SK-N-SH (cell line): Measurements from ENCODE around the gene SCT. TPM values are rescaled to one million over a fixed set of nuclear protein-coding genes. Genes with fewer than 3 reads are reported as not detected.

Experiments
- CTCF ChIA-PET: fragments of 300-600, 350-600 bp; formaldehyde crosslinking; extraction: SDS; loops from one replicate; lab custom pipeline; 2021; lab: Yijun Ruan, JAX
- POLR2A ChIA-PET: fragments of 350-600 bp; sonication (Branson Sonifier 250); formaldehyde crosslinking; extraction: SDS; loops from one replicate; lab custom pipeline; 2020; ENCODE audit warnings: antibody characterized with exemption, inconsistent platforms; lab: Yijun Ruan, JAX
- DNase-seq: peaks from one replicate; pipeline ENCODE4 v3.0.0; 2012
- H2AFZ ChIP-seq: fragments of 200-600 bp; sonication (generic); 2 replicates; pipeline ENCODE4 v1.8.1; 2016; ENCODE audit warnings: antibody characterized with exemption, mild to moderate bottlenecking, low read depth
- H3F3A ChIP-seq: fragments of 200-600 bp; sonication (generic); replicated peaks from 2 replicates; pipeline ENCODE3; 2016; ENCODE audit warnings: antibody characterized with exemption, mild to moderate bottlenecking; ENCODE audit not compliant: insufficient read depth
- H3K27ac ChIP-seq, 2 experiments: fragments of 200-500 bp in 1 of 2; fragments of 200-600 bp in 1 of 2; sonication (Bioruptor generic) in 1 of 2; sonication (generic), shearing (Covaris generic) in 1 of 2; 2 replicates each; pipeline versions ENCODE4 v1.5.1 to v1.6.1; 2014 to 2016; ENCODE audit warnings: low read depth in 2 of 2, inconsistent platforms in 1 of 2, low read length in 1 of 2, mild to moderate bottlenecking in 1 of 2, mixed read lengths in 1 of 2
- H3K27me3 ChIP-seq: fragments of 200-600 bp; sonication (generic), shearing (Covaris generic); 2 replicates; pipeline ENCODE4 v1.6.1; 2016; ENCODE audit warnings: mixed run types; ENCODE audit not compliant: insufficient read depth
- H3K36me3 ChIP-seq, 2 experiments: fragments of 200-500 bp in 1 of 2; fragments of 200-600 bp in 1 of 2; sonication (Bioruptor generic) in 1 of 2; sonication (generic) in 1 of 2; replicated peaks in 1 of 2; 2 replicates each; pipeline versions ENCODE3 to v1.5.1; 2014 to 2016; ENCODE audit warnings: low read length in 1 of 2, mild to moderate bottlenecking in 1 of 2; ENCODE audit not compliant: insufficient read depth in 2 of 2, control insufficient read depth in 1 of 2
- H3K4me1 ChIP-seq, 2 experiments: fragments of 200-500 bp in 1 of 2; fragments of 200-600 bp in 1 of 2; sonication (Bioruptor generic) in 1 of 2; sonication (generic), shearing (Covaris generic) in 1 of 2; 2 replicates each; pipeline versions ENCODE4 v1.5.1 to v1.6.1; 2014 to 2016; ENCODE audit warnings: low read depth in 1 of 2, low read length in 1 of 2, mixed run types in 1 of 2; ENCODE audit not compliant: insufficient read depth in 2 of 2, control insufficient read depth in 1 of 2
- H3K4me2 ChIP-seq: fragments of 200-600 bp; sonication (generic), shearing (Covaris generic); 2 replicates; pipeline ENCODE4 v1.6.1; 2017; ENCODE audit warnings: mixed run types
- H3K4me3 ChIP-seq, 2 experiments: fragments of 200-500 bp in 1 of 2; fragments of 200-600 bp in 1 of 2; sonication (Bioruptor generic) in 1 of 2; sonication (generic), shearing (Covaris generic) in 1 of 2; 2 replicates each; pipeline versions ENCODE4 v1.5.1 to v1.8.1; 2014 to 2016; ENCODE audit warnings: low read depth in 2 of 2, inconsistent platforms in 1 of 2, low read length in 1 of 2, mild to moderate bottlenecking in 1 of 2, mixed read lengths in 1 of 2, moderate library complexity in 1 of 2
- H3K79me2 ChIP-seq: fragments of 200-600 bp; sonication (generic); 2 replicates; pipeline ENCODE4 v1.8.1; 2017; ENCODE audit warnings: mild to moderate bottlenecking; ENCODE audit not compliant: insufficient read depth
- H3K9ac ChIP-seq: fragments of 200-600 bp; sonication (generic); 2 replicates; pipeline ENCODE4 v1.6.1; 2017; ENCODE audit warnings: mixed run types
- H3K9me2 ChIP-seq: fragments of 200-600 bp; sonication (generic); 2 replicates; pipeline ENCODE4 v1.6.1; 2017; ENCODE audit warnings: mixed run types
- H3K9me3 ChIP-seq: fragments of 200-600 bp; sonication (generic); 2 replicates; pipeline ENCODE4 v1.6.1; 2017; ENCODE audit warnings: mixed run types, mild to moderate bottlenecking, moderate library complexity
- H4K20me1 ChIP-seq: fragments of 200-600 bp; sonication (generic); 2 replicates; pipeline ENCODE4 v1.6.1; 2017; ENCODE audit warnings: mild to moderate bottlenecking, mixed run types; ENCODE audit not compliant: insufficient read depth
- CHD2 ChIP-seq: fragments of 150-350 bp; IDR thresholded peaks from 2 replicates; pipeline ENCODE4 v1.6.1; 2018; ENCODE audit warnings: low read length; ENCODE audit not compliant: partially characterized antibody
- ELF1 ChIP-seq: IDR thresholded peaks from 2 replicates; pipeline ENCODE4 v1.4.0; 2012
- FOXJ3 ChIP-seq: sonication (generic); formaldehyde crosslinking; IDR thresholded peaks from 2 replicates; pipeline ENCODE4 v1.5.1; 2020; ENCODE audit warnings: mild to moderate bottlenecking, missing genetic modification reagents
- IRF3 ChIP-seq: fragments of 150-350 bp; IDR thresholded peaks from 2 replicates; pipeline ENCODE4 v1.6.1; 2016; ENCODE audit warnings: mild to moderate bottlenecking, low read depth, low read length
- JUND ChIP-seq: IDR thresholded peaks from 2 replicates; pipeline ENCODE4 v1.4.0; 2012
- MEF2A ChIP-seq: IDR thresholded peaks from 2 replicates; pipeline ENCODE4 v1.4.0; 2012; ENCODE audit warnings: low read depth, borderline replicate concordance
- MXI1 ChIP-seq: IDR thresholded peaks from 2 replicates; pipeline ENCODE4 v1.6.1; 2012; ENCODE audit warnings: mild to moderate bottlenecking, low read depth, low read length, improper control_type of control experiment
- NFIC ChIP-seq: IDR thresholded peaks from 2 replicates; pipeline ENCODE4 v1.4.0; 2012; ENCODE audit warnings: borderline replicate concordance
- NRF1 ChIP-seq: IDR thresholded peaks from 2 replicates; pipeline ENCODE4 v1.6.1; 2012; ENCODE audit warnings: low read depth, mild to moderate bottlenecking, low read length
- RXRA ChIP-seq: IDR thresholded peaks from 2 replicates; pipeline ENCODE4 v1.4.0; 2012; ENCODE audit warnings: low read depth, mild to moderate bottlenecking, borderline replicate concordance
- TAF1 ChIP-seq: IDR thresholded peaks from 2 replicates; pipeline ENCODE4 v1.6.1; 2012; ENCODE audit warnings: low read depth, mild to moderate bottlenecking, low read length, moderate library complexity, borderline replicate concordance
- TCF12 ChIP-seq: IDR thresholded peaks from 2 replicates; pipeline ENCODE4 v1.4.0; 2012
- USF1 ChIP-seq: IDR thresholded peaks from 2 replicates; pipeline ENCODE4 v1.4.0; 2012; ENCODE audit warnings: low read depth, borderline replicate concordance
- YY1 ChIP-seq: IDR thresholded peaks from 2 replicates; pipeline ENCODE4 v1.4.0; 2012; ENCODE audit warnings: low read depth, mild to moderate bottlenecking
- WGBS: methylation state at CpG from one replicate; pipeline ENCODE4 v1.1.6; 2017; ENCODE audit warnings: low lambda C conversion rate; 5-methylcytosine and 5-hydroxymethylcytosine counted together
- polyA plus RNA-seq, 3 experiments: library from polyadenylated mRNA; depleted of rRNA; stranded (reverse); fragments of >200 nt; gene quantifications; 2 replicates each; pipeline ENCODE4 v1.2.3, GENCODE V29; 2012
- TF ChIP-seq, protein P1 (sequence below): fragments of 200-600 bp; sonication (generic); IDR thresholded peaks from 2 replicates; pipeline ENCODE4 v1.6.1; 2017; ENCODE audit warnings: antibody characterized with exemption, mild to moderate bottlenecking, moderate library complexity
- TF ChIP-seq, protein P2 (sequence below): IDR thresholded peaks from 2 replicates; pipeline ENCODE4; 2012
- TF ChIP-seq, protein P3 (sequence below): fragments of 150-350 bp; IDR thresholded peaks from 2 replicates; pipeline ENCODE4 v1.6.1; 2017; ENCODE audit warnings: antibody characterized with exemption, low read length, low read depth, borderline replicate concordance

The SCT gene
- polyA plus RNA-seq, 1 of the 3 experiments (the other 2 are of a cell fraction) = not detected

DNA sequence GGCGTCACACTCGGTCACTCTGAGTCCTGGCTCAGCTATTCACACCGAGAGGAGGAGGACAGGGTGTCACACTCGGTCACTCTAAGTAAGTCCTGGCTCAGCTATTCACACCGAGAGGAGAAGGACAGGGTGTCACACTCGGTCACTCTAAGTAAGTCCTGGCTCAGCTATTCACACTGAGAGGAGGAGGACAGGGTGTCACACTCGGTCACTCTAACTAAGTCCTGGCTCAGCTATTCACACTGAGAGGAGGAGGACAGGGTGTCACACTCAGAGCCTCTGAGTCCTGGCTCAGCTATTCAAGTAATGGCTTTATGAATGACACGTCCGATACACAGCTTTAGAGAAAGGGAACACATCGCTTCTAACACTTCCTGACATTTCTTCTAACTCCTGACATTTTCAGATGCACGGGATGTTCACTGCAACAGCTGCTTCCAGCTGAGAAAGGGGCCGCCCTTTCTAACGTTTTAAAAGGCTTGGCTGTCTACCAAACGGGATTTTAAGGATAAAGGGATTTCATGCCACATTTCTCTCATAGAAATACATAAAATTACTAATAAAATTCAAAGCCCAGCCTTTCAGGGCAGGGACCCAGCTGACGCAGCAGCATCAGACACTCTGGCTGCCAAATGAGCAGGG, 38.2 kb upstream of the SCT start:
- Histone ChIP-seq H3K27ac (no peak overlapping the region), H3K4me2 (no peak overlapping the region), H3K9ac (no peak overlapping the region), H3K27me3 (no peaks in the 10 kb centered on the region), H4K20me1 (0 out of 2 replicates have a peak, but pooled peaks cover 4% of the 10 kb centered on the region), H3K9me2 (no peaks in the 10 kb centered on the region), H3K79me2 (no peaks in the 10 kb centered on the region), H3K36me3 (peaks cover 3 to 17% of the 10 kb centered on the region in 2 experiments), H3K9me3 (no peaks in the 10 kb centered on the region), H3K4me3 (no peak overlapping the region), H2AFZ (no peak overlapping the region), H3F3A (no peaks in the 10 kb centered on the region), H3K4me1 (no peaks in the 10 kb centered on the region)
- ChIA-PET POLR2A (no interaction called here), CTCF (interaction anchor here (0.8 to 13.1 kb wide), 2 partner anchors 11 to 60 kb away, joined by 3 to 150 read pairs; no protein-coding TSS in a partner anchor)
- DNase-seq = no peak
- TF ChIP-seq, protein P1, sequence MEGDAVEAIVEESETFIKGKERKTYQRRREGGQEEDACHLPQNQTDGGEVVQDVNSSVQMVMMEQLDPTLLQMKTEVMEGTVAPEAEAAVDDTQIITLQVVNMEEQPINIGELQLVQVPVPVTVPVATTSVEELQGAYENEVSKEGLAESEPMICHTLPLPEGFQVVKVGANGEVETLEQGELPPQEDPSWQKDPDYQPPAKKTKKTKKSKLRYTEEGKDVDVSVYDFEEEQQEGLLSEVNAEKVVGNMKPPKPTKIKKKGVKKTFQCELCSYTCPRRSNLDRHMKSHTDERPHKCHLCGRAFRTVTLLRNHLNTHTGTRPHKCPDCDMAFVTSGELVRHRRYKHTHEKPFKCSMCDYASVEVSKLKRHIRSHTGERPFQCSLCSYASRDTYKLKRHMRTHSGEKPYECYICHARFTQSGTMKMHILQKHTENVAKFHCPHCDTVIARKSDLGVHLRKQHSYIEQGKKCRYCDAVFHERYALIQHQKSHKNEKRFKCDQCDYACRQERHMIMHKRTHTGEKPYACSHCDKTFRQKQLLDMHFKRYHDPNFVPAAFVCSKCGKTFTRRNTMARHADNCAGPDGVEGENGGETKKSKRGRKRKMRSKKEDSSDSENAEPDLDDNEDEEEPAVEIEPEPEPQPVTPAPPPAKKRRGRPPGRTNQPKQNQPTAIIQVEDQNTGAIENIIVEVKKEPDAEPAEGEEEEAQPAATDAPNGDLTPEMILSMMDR = no peak
- no peak for TF ChIP-seq FOXJ3 (CRISPR knock-in tag)
- no peak for TF ChIP-seq TAF1
- no peak for TF ChIP-seq JUND
- TF ChIP-seq, protein P2, sequence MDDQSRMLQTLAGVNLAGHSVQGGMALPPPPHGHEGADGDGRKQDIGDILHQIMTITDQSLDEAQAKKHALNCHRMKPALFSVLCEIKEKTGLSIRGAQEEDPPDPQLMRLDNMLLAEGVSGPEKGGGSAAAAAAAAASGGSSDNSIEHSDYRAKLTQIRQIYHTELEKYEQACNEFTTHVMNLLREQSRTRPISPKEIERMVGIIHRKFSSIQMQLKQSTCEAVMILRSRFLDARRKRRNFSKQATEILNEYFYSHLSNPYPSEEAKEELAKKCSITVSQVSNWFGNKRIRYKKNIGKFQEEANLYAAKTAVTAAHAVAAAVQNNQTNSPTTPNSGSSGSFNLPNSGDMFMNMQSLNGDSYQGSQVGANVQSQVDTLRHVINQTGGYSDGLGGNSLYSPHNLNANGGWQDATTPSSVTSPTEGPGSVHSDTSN = no peak
- no peak for TF ChIP-seq USF1
- no peak for TF ChIP-seq NRF1
- no peak for TF ChIP-seq NFIC
- no peak for TF ChIP-seq MEF2A
- TF ChIP-seq, protein P3, sequence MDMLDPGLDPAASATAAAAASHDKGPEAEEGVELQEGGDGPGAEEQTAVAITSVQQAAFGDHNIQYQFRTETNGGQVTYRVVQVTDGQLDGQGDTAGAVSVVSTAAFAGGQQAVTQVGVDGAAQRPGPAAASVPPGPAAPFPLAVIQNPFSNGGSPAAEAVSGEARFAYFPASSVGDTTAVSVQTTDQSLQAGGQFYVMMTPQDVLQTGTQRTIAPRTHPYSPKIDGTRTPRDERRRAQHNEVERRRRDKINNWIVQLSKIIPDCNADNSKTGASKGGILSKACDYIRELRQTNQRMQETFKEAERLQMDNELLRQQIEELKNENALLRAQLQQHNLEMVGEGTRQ = no peak
- TF ChIP-seq ELF1 = no peak
- TF ChIP-seq IRF3 = no peak
- TF ChIP-seq YY1 = no peak
- no peak for TF ChIP-seq TCF12
- no peak for TF ChIP-seq RXRA
- no peak for TF ChIP-seq CHD2
- TF ChIP-seq MXI1 = no peak
- 93% methylated on average over 12 of the region's 15 CpGs for WGBS
